Activated CD4-positive, CD25-positive, alpha-beta regulatory T cell treated with anti-CD3 and anti-CD28 coated beads, Interleukin-2, amount 50 U/mL, for 24 hours (primary cell): ENCODE measurements around the gene MYH13.

ENCODE experiments used
- ATAC-seq, 2 donors: fragments of 150-1000 bp; cut with Tn5 transposase; one replicate each; pipeline ENCODE4 v1.10.0; 2021; ENCODE audit warnings: mild to moderate bottlenecking in 1 of 2, moderate library complexity in 1 of 2

Gene MYH13

DNA sequence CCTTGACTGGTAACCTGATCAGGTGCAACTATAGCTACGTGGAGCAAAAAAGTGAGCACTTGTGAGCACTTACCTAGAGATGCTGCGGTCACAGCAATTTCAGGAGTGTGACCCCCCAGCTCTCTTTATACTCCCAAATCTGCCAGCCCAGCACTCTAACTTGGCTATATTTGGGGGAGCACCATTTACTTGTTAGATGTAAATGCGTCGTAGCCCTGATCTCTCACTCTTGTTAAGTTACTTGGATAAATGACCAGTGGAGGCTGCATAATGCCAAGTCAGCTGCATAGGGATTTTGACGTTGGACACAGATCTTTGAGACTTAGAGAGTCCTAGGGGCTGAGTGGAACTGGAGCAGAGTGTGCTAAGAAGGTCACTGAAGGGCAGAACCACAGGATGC, at the start of gene MYH13:
MYH13 (minus strand) TSS at position 101 of the 400 bp plus-strand sequence. CDS start 8,476 bp downstream, outside the sequence.
- ATAC-seq: no peak

DNA sequence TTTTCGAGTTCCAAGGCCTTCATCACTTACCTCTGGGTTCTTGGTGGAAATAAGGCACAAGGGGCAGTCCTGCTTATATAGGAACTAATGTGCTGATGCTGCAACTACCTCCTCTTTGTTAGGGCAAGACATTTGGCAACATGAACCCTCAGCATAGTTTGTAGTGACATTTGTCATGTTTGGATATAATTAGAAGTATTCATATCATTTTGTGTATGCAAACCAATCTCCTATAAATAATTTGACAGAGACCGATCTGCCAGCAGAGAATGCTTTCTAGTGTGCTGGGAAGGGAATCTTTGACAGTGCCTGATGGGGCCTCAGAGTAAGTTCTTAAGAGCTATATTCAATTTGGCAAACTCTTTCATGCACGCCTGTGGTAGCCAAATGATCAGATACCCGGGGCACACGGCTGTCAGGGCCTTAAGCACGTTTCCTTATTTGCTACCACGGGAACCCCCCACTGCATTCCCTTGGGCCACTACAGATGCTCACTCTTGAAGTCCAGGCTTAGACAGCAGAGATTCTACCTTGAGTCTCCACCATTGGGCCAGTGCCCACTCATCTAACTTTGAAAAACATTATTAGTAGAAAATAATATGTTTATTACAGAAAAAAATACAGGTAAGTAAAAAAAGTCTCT, 49.2 kb upstream of the MYH13 start, which contains the start of gene MYH8:
MYH8 (minus strand) TSS at position 51 of the 643 bp plus-strand sequence. CDS start 1,723 bp downstream, outside the sequence.
- no peak for ATAC-seq

DNA sequence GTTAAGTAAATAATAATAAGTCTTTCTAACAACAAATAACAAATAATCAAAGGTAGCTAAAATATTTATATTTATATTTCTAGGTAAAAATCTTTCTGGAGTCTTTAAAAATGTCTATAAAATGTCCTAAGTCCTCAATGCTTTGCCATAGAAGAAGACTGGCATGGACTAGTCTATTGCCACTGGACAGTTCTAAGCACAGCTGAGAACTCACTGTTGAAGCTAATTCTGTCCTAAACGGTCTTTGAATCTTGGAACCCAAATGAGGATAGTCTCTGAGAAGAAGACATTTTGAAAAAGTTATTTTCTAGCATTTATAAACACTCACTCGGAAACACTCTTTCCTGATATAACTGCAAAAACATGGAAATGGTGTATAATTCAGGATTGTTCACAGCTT, 48.4 kb upstream of the MYH13 start:
- ATAC-seq: no peak

DNA sequence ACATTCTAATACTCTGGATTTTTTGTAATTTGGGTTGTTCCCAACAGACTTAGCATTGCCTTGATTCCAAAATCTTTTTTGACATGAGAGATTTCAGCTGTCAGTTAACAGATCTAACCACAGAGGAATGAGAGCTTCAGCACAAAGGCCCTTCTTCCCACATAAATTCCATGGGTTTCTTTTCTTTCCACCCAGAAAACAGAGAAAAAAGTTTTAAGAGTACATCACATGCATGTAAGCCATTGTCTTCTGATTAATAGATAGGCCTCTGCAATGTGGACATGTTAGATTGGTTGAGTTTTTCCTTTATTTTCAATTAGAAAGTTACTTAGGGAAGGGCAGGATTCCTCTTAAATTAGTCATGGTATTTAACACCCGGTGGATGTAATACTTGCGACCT, 48.0 kb upstream of the MYH13 start:
- ATAC-seq: no peak

- ATAC-seq: no peak
Measured at GRCh38 chr17:10417431-10417830, 44.6 kb upstream of the MYH13 start.

DNA sequence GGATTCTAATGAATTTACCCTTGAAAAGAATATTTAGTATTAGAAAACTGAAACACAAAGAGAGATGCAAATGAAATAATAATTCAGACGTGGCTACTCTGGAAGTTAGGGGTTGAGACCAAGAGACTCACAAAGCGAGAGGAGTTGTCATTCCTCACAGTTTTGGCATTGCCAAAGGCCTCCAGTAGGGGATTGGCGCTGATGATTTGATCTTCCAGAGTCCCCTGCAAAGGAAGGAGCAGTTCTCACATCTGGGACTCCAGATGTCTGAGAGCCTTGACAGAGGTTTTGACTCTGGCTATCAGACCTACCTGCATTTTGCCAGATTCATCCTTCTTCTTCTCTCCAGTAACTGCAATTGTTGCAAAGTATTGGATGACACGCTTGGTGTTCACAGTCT, 42.4 kb upstream of the MYH13 start:
- ATAC-seq: no peak

- ATAC-seq: no peak
Measured at GRCh38 chr17:10403589-10403988, 30.8 kb upstream of the MYH13 start.

GRCh38 chr17:10398352-10398751, 25.5 kb upstream of the MYH13 start:
- ATAC-seq: no peak

- no peak for ATAC-seq
Measured at GRCh38 chr17:10396524-10397163, 23.8 kb upstream of the MYH13 start.

DNA sequence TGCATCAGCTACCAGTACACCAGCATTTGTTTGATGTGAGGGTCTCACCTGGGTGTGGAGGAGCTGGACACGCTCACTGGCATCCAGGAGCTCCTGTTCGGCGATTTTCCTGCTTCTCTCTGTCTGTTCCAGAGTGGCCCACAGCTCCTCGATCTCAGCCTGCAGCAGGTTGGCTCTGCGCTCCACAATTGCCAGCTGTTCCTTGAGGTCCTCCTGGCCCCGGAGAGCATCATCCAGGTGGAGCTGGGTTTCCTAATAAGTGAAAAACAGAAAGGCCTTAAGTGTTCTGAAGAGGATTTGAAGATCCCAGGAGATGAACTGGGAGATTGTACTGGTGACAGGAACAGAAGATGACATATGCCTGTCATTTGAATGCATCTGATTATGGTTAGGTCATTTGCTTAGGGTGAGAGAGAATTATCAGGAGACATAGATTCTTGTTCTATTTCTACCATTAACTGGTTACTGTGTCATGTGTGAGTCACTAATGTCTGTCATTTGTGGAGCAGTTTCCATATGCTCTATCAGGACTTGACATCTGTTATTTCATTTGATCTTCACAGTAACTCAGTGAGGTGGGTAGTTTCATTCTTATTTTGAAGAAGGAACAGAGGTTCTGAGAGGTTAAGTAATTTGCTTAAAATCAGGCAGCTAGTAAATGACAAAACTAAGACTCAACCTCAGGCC, 21.5 kb upstream of the MYH13 start:
- ATAC-seq: peak in 1 of 2 donors; percentile 41

DNA sequence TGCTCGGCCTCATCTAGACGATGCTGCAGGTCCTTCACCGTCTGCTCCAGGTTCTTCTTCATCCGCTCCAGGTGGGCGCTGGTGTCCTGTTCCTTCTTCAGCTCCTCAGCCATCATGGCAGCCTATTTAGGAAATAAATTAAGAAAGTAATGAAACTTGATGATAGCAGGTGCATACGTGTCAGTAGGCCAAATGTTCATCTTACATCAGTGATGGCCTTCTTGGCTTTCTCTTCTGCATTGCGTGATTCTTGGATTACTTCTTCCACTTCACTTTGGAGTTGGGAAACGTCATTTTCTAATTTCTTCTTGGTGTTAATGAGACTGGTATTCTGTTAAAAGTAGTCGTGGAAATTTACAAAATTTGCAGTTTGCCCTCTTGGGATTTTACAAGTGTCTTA, 20.1 kb upstream of the MYH13 start:
- no peak for ATAC-seq

GRCh38 chr17:10385871-10386270, 13.1 kb upstream of the MYH13 start:
- no peak for ATAC-seq

DNA sequence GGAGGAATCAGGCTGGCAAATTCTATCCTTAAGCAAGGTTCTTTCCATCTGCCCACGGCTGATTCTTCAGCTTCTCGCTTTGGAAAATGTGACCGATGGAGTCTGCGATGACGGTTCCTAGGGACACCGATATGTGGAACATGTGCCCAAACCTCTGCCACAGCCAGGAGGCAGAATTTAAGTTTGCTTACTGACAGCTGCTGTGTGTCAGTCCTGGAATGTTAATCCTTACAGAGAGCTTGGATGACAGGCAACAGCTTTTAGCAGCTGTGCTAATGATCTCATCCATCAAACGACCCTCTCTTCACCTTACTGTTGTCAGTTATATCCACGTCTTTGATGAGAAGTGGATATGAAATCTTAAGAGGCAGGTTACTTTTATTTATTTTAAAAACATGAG, 11.4 kb upstream of the MYH13 start:
- no peak for ATAC-seq

DNA sequence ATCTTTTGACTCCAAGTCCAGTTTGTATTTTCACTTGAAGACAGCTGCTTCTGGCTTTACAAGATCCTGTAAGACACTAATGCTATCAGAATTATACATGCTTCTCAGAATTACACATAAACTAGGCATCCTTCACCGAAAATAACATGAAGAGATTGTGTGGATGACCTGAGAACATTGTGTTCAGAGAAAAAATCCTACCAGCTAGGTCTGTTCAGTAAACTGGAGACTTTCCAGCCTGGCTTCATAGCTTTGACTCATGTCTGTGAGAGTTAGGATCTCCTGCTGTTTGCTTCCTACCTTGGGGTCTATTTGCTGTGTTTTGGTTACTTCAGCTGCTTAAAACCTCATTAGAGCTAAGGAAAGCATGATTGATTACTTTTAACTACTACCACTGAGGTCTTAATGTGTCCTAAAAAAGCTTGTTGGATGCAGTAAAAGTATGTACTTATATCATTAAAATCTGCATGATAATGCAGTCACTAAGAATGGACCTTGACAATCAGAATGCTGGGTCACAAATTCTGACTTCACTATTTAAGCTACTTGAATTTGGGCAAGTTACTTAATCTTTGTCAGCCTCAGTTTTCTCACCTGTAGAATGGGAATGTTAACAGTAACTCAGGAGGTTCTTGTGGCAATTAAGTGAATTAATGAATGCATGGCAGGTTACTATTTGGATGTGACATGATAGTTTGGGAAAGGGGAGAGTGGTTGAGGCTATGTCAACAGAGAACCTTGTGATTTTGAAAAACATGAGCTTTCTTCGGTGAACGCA, 8.0 kb upstream of the MYH13 start:
- no peak for ATAC-seq

GRCh38 chr17:10370016-10370608, 2.7 kb downstream of the MYH13 start:
- no peak for ATAC-seq

DNA sequence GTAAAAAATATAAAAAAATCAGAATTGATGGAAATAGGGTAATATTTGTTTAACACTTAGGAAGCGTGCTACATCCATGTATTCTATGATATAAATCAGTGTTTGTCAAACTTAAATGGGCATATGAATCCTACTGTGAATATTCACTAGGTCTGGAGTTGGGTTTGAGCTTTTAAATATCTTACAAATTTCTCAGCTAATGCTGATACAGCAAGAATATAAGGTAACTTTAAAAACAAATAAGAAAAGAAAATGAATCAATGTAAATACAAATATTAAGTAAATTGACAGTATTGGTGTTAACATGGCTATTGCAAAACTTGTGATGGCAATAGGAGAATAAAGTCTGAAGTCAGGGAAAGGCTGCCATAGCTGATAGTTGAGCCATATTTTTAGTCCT, 3.6 kb downstream of the MYH13 start:
- no peak for ATAC-seq

DNA sequence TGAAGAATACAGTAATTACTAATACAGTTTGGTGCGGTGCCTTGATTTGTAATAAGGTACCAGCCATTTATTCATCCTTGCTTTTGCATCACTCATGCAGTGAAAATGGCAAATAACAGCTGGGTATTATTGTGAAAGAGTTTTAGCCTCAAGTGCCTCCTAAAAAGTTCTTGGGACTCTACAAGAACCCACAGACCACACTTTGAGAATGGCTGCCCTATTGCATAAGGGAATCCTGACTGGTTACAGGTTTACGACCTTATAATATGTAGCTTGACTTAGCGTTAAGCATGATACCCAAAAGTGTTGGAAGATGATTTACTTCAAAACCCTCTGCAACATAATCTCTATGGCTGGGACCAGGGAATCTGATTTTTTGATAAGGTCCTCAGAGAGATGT, 4.2 kb downstream of the MYH13 start:
- ATAC-seq: no peak

GRCh38 chr17:10360578-10360977, 12.2 kb downstream of the MYH13 start:
- no peak for ATAC-seq

GRCh38 chr17:10357768-10358167, 15.0 kb downstream of the MYH13 start:
- ATAC-seq: no peak

GRCh38 chr17:10354651-10355050, 18.2 kb downstream of the MYH13 start:
- ATAC-seq: no peak

DNA sequence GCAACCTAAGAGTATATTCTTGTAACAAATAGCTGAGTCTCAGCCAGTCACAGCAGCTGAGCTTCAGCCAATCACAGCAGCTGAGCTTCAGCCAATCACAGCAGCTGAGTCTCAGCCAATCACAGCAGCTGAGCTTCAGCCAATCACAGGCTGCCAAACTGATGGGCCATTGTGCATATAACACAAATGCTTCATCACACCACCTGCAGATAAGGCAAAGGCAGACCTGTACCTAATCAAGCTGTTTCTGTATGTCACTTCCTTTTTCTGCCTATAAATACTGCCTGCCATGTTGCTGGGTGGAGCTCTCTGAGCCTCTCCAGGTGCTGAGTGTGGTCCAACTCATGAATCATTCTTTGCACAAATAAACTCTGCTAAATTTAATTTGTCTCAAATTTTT, 19.9 kb downstream of the MYH13 start:
- no peak for ATAC-seq

DNA sequence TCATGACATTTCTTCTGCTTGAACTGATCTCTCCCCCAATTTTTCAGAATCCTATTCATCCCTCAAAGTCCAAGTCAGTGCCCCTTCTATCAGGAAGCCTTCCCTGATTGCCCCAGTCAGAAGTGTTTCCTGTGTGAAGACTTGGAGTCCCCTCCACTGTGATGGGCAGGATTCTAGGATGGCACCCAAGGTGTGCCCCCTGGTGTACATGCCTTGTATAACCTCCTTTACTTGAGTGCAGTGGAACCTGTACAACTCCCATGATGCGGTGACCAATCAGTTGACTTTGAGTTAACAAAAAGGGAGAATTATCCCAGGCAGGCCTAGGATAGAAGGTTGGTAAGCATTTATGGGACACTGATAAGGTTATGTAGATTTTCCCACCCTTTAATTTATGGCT, 23.4 kb downstream of the MYH13 start:
- no peak for ATAC-seq

- ATAC-seq: no peak
Measured at GRCh38 chr17:10344816-10345215, 28.0 kb downstream of the MYH13 start.
